ENCODE data around the gene GBGT1. TPM values are rescaled to one million over a fixed set of nuclear protein-coding genes. Genes with fewer than 3 reads are reported as not detected.

GBGT1 gene
- total and polyA plus RNA-seq, 9 of the 15 experiments (the other 6 are each of a cell fraction or from before 2014, with no cell fraction given) = 0.55 to 25.8 (median 13.7) TPM

GRCh38 chr9:133119103-133119845 lies 44.4 kb downstream of the GBGT1 start:
- POLR2A ChIA-PET = interaction anchor here (0.6 to 2.8 kb wide), 5 partner anchors 11 to 1037 kb away, joined by 3 to 12 read pairs (median 3); no protein-coding TSS in a partner anchor
- H3K9me3 ChIP-seq (replicated peaks; ENCODE audit: control insufficient read depth, insufficient read depth, low read depth, low read length) = no peaks in the 10 kb centered on the region
- H3K9me1 ChIP-seq (ENCODE audit: control insufficient read depth, insufficient read depth, low read length) = no peaks in the 10 kb centered on the region
- peaks cover 16% of the 10 kb centered on the region for H4K20me1 ChIP-seq (replicated peaks; ENCODE audit: control insufficient read depth, insufficient read depth, low read length)
- CTCF ChIA-PET (ENCODE audit: low intra/inter-chr PET ratio) = no interaction called here
- H3K79me2 ChIP-seq (ENCODE audit: control insufficient read depth, insufficient read depth, low read length) = peaks cover 84% of the 10 kb centered on the region
- H2AFZ ChIP-seq (ENCODE audit: low read depth, low read length) = no peak overlapping the region
- H3K27ac ChIP-seq (ENCODE audit: extremely low read depth, low read depth, low read length) = no peak overlapping the region
- DNase-seq (ENCODE audit: extremely low read depth in 1 of 4, low spot score in 3 of 4) (no peak), ATAC-seq (no peak), FAIRE-seq (no peak)
- WGBS (ENCODE audit: insufficient coverage, low coverage, missing lambda C conversion rate) = 89% methylated on average over 17 of the region's 21 CpGs
- H3K36me3 ChIP-seq (ENCODE audit: control insufficient read depth, insufficient read depth, low read length) = peaks cover 17% of the 10 kb centered on the region; the same call in 2 of the 3 replicates
- peak overlapping the region; percentile 78 for H3K4me2 ChIP-seq (ENCODE audit: insufficient read depth, low read length)
- in situ Hi-C loops (cut with MboI) = no loop called here
- no peaks in the 10 kb centered on the region for H3K27me3 ChIP-seq (ENCODE audit: control insufficient read depth in 2 of 2, insufficient read depth in 2 of 2, low read length in 2 of 2)
- H3K4me3 ChIP-seq = no peak overlapping the region
- intact Hi-C loops (cut with micrococcal nuclease) = no loop called here
- BruUV-seq (replicated peaks) = no TSS peak
- H3K4me1 ChIP-seq (replicated peaks in 1 of 2; ENCODE audit: control insufficient read depth in 2 of 2, insufficient read depth in 2 of 2, low read length in 2 of 2) = peaks cover 55 to 95% of the 10 kb centered on the region in 2 experiments
- peak overlapping the region; percentile 21 to 94; a peak in 3 of 4 replicates for H3K9ac ChIP-seq (ENCODE audit: insufficient read depth in 1 of 2, low read depth in 2 of 2, low read length in 2 of 2)
- TF ChIP-seq TGIF2 (CRISPR knock-in tag; IDR thresholded peaks at IDR 0.05) (no peak), ZNF174 (CRISPR knock-in tag; IDR thresholded peaks at IDR 0.05) (no peak), ETV5 (CRISPR knock-in tag; IDR thresholded peaks at IDR 0.05; ENCODE audit: low read depth) (no peak), FOS (IDR thresholded peaks at IDR 0.05; ENCODE audit: extremely low read depth, insufficient read length) (no peak), SP1 (CRISPR knock-in tag; IDR thresholded peaks at IDR 0.05) (0 out of 2 replicates have a peak, but pooled peaks have one; percentile 38), ZNF24 (IDR thresholded peaks at IDR 0.05) (no peak), VEZF1 (CRISPR knock-in tag; IDR thresholded peaks at IDR 0.05) (no peak), ZNF76 (CRISPR knock-in tag; IDR thresholded peaks at IDR 0.05; ENCODE audit: borderline replicate concordance) (no peak), PTTG1 (tag; IDR thresholded peaks at IDR 0.05; ENCODE audit: low read depth) (no peak), SMARCB1 (IDR thresholded peaks at IDR 0.05; ENCODE audit: insufficient read length, low read depth) (no peak), ZC3H4 (CRISPR knock-in tag; IDR thresholded peaks at IDR 0.05; ENCODE audit: borderline replicate concordance) (0 out of 2 replicates have a peak, but pooled peaks have one; percentile 39), ELF4 (CRISPR knock-in tag; IDR thresholded peaks at IDR 0.05) (no peak), ILF3 (IDR thresholded peaks at IDR 0.05; ENCODE audit: borderline replicate concordance) (no peak), RBFOX2 (IDR thresholded peaks at IDR 0.05; ENCODE audit: low read depth, low read length) (0 out of 2 replicates have a peak, but pooled peaks have one; percentile 28), RFX1 (IDR thresholded peaks at IDR 0.05) (no peak), NEUROD1 (IDR thresholded peaks at IDR 0.05; ENCODE audit: borderline replicate concordance, low read depth, low read length, partially characterized antibody) (no peak), XRCC3 (IDR thresholded peaks at IDR 0.05) (no peak), SAFB (IDR thresholded peaks at IDR 0.05; ENCODE audit: borderline replicate concordance, low read depth, low read length) (no peak), NCOA2 (IDR thresholded peaks at IDR 0.05; ENCODE audit: partially characterized antibody in 2 of 2) (no peak), ZNF449 (CRISPR knock-in tag; IDR thresholded peaks at IDR 0.05) (no peak)

Data from K562 (cell line).